EL (cell line): ENCODE data around the gene LDAH.

ENCODE experiments used
- DNase-seq: peaks from one replicate; pipeline ENCODE4 v3.0.0-alpha.2; 2016

Gene LDAH

DNA sequence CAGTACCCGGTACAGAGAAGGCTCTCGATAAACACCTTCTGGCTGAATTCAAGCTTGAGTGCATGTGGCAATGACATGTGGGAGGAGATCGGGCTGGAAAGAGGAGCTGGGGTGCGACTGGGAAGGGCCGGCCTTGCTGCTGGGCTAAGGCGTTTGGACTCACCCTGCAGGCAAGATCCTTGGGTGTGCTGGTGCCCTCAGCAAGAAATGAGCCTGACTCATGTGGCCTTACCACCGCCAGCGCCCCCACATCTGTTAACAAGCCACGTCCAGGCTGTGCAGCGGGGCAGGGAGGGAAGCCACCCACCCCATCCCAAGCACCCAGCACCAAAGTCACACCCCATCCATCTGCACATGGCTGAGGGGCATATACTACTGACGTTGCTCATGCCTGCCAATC lies 173.3 kb downstream of the LDAH start:
- peak; percentile 17 for DNase-seq

DNA sequence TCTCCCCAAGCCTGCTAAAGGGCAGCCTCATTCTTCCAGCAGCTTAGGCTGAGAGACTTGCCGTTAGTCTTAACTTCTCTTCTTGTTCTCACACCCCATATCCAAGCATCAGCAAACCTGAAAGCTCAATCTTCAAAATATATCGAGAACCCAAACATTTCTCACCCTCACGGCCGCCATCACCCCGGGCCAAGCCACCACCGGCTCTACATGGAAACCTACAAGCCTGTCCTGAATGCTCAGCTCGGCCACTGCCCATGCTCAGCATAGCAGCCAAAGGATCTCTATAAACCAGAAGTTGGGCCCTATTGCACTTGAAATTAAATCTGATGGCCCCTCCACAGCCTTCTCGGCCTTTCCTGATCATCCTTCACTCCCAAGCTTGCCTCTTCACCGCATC lies 174.1 kb downstream of the LDAH start:
- DNase-seq: no peak

DNA sequence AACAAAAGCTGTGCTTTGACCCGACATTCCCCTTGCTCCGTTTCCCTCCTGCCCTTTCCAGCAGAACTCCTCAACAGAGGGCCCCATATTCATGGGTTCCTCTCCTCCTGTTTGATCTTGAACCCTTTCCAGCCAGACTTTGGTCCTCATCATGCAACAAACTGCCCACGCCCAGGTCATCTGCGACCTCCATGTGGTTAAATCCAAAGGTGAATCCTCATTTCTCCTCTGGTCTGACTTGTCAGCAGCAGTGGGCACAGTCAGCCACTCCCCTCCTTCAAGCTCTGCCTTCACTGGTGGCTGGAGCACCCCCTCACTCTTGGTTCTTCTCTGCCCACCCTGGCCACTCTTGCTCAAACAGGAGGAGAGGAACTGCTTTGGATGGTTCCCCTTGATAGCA lies 174.7 kb downstream of the LDAH start:
- DNase-seq: no peak

DNA sequence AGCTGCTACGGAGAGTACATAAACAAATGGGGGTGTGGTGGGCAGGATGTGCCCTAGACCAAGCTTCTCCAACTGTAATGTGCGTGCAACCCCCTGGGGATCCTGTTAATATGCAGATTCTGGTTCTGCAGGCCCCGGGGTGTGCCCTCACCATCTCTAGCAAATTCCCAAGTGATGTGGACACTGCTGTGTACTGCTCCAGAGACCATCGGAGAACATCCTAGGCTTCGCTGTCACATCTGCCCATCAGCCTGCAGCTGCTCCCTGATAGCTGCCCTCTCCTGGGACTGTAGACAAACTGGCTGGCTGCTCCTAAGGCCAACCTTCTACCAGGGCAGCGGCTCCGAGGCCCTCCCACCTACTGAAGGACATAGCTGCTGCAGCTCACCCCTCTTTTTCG lies 175.2 kb downstream of the LDAH start:
- DNase-seq: no peak

DNA sequence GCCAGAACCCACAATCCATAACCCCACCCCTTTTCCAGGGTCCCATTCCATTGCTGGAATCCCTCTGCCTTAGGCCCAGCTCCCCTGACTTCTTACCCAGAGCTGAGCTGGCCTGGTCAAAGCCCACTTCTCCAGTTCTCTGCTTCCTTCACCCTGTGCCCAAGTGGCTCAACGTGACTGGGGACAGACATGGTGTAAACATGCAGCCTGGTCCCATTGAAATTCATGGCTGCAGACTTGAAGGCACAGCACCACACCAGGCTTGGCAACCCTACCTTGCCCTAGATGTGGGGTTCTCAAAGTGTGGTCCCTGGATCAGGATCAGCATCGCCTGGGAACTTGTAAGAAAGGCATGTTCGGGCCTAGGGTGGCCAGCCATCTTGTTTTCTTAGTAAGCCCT lies 175.7 kb downstream of the LDAH start:
- no peak for DNase-seq

DNA sequence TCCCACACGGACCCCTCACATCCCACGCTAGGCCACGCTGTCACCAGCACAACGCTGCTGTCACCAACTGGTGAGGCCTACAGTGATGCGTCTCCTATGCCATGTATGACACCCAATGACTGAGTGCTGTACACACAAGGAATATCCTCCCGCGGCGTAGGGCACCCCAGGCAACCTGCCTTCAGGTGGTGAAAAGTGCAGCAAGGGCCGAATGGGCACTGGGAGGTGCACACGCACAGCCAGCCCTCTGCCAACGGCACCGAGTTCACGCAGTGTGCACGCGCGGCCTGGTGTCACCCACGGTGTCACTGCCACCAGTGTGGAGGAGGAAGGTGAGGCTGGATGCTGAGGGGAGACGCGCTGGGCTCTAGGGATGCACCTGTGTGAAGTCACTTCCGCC lies 176.5 kb downstream of the LDAH start:
- no peak for DNase-seq

DNA sequence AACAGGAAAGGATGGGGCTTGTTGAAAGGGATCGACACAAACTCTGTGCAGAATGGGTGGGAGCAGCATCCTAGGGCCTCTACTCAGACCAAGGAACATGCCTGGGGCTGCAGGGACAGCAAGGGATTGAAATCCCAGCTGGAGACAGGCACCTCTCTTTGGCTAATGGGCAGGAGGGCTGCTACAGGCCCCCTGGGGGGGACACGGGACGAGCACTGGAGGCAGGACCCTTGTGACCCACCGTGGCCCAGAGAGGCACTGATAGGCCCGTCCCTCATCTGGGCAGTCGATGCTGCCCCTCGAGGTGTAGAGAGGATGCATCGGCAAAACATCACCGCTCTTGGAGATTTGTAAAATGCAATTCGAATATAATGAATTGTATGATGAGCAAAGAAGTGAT lies 177.1 kb downstream of the LDAH start:
- DNase-seq: no peak

DNA sequence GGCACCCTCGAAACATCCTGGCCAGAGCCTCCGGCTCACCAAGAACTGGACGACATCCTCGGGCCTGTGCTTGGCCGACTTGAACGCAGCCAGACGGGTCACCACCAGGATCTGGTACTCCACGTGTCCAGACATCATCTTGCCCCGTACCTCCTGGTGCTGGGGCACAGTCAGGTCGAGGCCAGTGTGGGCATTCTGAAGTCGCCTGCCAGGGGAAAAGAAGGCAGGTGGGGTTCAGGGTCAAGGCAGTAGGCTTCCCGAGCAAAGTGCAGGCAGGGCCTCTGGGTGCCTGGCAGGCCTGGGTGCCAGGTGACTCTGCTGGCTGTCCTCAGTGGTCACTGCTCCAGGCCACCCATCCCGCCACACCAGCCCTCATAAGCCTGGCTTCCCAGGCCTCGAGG lies 177.6 kb downstream of the LDAH start:
- DNase-seq: no peak

DNA sequence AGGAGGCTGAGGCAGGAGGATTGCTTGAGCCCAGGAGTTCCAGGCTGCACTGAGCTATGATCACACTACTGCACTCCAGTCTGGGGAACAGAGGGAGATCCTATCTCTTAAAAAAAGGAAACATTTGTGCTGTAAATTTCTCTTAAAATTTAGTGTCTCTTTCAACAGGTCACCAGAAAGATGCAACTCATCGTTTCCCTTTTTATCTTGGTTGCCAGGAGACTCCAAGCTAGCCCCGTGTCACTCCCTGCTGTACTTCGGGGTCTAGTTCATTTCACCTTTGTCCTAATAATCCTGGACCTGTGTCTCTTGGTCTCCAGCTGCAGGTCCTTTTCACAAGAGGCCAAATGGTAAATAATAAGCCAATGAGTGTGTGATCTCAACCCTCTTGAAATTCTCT lies 179.1 kb downstream of the LDAH start:
- no peak for DNase-seq

DNA sequence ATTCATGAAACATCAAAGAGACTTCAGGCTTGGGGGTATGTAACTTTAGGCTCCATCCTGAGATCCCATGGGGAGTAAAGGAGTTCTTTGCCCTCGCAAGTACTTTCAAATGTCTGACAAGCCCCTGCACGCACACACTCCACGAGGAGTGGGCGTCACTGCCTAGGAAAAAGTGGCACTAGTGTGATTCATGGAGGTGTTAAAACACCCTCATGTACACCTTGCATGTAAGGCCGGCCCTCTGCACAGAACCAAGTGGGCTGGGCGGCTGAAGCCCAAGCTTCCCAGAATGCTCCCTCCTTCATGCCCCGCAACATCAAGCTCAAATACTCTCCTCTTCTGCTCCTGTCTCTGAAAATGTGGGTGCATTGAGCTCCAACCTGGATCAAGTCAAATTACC lies 179.8 kb downstream of the LDAH start:
- no peak for DNase-seq

DNA sequence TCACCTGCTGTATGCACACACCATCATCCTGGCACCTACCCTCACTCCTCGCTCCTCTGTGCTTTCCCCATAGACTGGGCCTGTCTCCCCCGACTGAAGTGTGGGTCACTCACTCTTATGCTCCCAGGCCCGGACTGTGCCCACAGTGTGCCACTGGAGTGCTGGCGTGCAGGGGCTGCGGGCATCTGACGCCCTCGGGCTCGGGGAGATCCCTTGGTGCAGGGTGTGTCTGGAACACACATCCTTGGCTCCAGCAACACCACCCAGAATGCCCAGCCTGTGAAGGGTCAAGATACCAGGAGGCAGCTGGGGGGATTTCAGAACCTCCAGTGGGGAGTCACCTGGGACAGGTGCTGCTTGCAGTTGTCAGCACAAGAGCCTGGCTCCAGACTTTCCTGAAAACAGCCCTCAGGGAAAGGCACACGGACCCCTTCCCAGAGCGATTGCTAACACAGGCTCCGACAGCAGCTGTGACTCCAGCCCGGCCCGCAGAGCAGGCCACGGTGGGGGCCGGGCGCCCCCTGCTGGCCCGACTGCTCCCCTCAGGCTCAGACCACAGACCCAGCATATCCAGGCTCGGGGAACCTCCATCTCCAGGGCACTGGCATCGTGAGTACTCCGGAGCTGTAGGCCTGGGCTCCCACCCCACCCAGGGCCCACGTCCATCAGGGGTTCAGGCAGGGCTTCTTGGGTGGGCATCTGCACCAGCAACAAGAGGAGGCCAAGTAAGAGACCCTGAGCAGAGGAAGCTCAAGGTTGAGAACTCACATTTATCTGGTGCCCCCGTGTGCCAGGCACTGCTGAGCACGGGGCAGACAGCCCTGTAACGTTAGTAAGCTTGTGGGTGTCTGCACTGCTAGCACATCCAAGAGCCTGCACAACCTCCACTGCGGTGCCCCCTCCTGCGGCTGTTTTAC lies 180.6 kb downstream of the LDAH start:
- DNase-seq: peak; percentile 65

DNA sequence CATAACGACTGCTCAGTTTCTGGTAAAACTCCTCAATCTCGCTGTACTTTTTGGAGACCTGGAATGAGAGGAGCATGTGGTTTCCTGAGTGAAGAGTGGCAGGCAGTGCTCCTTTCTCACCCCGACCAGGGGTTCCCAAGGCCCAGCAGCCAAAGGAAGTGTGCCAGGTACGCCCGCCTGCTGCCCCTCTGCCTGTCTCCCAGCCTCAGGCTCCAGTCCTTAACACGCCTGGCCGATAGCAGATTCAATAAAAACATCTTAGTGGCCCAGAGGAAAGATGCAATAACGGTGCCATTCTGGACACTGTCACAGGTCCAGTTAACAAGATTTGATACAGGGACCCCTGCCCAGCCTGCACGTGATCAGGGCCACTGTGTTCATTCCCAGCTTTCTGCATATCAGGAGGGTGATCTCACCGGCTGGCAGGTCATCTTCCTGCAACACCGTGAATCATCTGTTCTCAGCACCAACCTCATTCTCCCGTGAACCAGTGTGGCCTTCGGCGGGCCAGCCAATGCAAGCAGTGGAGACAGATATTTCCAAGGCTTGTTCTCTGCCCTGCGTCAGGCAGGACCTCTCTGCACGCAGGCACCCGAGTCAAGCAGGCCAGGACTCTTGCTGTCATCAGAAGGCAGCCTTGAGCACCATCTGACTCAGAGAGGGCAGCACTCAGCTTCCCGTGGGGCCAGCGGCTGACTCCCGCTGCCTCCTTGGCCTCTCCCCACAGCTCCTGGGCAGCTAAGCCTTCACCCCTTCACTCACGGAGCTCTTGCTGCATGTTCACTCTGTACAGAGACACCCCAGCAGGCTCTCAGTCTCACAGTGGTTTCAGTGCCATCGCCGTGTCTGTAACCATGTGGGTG lies 181.5 kb downstream of the LDAH start:
- DNase-seq: peak; percentile 39

DNA sequence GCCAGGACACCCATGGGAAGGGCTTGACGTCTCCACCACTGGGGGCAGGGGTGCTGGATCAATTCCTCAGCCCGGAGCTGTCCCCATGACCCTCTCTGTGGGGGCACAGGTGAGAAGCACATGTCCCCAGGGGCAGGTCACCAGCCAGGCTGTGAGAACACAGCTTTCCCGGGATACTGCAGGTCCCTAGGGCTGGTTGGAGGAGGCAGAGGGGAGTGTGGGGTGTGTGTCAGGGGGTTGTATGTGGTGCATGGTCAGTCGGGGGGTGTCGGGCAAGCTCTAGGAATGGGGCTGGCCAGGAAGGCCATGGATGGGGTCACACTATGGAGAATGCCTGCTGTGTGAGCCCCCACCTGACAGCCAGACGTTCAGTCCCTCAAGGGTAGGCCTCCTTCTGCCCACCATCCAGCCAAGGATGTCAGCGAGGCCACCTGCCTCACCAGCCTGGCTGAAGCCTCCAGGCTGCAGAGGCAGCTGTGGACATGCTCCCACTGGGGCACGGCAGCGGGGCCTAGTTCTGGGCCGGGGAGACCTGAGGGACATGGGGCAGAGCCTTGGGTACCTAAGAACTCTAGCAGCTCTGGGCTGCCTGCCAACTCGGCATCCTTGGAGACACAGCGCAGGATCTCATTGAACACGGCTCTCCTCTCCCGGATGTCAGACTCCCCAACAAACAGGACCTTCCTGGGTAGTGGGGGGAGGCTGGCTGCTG lies 182.3 kb downstream of the LDAH start:
- DNase-seq: no peak

DNA sequence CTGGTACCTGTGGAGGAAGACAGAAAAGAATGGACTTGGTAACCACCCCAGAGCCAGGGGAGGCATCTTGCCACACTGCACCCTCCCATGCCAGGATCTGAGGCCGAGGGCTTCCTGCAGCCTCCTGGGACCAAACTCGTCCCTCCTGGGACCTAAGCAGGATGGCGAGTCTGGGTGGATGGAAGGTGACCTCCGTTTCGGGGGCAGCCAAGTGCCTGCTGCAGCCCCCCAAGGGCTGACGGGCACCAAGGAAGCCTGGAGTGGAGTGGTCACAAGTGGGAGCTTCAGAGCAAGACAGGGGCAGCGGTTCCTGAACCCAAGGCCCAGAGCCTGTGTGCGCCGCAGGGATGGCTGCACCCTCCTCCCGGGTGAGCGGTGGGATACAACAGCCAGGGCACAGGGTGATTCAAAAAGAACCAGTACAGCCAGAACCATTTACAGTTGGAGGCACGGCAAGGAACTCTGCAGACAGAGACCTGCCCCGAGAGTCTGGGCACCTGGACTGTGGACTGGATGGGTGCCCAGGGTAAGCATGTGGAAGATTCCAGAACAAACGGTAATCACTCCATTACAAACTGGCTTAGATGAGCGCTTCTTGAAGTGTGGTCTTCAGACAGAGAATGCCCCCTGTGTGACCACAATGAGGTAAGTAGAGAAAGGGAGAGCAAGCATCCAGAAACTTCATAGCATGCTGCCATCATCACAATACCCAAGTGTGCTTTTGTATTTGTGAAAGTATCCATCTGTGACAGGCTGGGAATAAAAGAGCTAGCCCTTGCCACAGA lies 184.1 kb downstream of the LDAH start:
- DNase-seq: no peak

DNA sequence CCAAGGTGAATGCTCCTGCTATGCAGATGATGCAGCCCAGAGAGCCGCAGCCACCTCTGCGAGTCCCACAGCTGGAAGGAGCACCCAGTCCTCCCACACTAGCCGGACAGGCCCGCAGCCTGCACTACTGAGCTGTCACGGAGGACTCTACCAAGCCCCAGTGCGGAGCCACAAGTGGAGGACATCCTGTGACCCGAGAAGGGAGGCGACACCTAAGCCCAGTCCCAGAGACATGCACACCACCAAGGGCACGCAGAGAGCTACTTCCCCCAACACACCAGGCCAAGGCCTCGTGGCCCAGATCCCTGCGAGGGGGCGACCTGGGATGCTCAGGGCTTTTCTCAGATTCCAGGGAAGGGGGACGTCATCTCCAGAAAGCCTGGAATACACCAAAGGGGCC lies 184.9 kb downstream of the LDAH start:
- DNase-seq: no peak

DNA sequence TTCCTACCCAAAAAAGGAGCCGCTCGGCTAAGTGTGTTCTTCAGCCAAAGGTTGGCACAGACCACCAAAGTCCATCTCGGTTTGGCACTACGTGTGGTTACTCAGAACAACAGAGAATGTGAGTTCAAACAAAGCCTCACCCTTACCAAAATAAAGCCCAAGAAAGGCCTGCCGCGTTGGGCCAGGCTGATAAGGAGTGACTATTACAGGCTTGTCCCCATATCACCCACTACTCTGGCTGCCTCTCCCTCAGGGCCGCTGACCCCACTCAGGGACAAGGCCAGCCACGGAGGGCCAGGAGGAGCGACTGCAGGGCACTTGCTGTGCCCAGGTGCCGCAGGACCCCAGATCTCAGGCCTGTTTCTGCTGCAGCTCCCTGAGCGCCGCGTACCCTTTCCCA lies 185.8 kb downstream of the LDAH start:
- no peak for DNase-seq

DNA sequence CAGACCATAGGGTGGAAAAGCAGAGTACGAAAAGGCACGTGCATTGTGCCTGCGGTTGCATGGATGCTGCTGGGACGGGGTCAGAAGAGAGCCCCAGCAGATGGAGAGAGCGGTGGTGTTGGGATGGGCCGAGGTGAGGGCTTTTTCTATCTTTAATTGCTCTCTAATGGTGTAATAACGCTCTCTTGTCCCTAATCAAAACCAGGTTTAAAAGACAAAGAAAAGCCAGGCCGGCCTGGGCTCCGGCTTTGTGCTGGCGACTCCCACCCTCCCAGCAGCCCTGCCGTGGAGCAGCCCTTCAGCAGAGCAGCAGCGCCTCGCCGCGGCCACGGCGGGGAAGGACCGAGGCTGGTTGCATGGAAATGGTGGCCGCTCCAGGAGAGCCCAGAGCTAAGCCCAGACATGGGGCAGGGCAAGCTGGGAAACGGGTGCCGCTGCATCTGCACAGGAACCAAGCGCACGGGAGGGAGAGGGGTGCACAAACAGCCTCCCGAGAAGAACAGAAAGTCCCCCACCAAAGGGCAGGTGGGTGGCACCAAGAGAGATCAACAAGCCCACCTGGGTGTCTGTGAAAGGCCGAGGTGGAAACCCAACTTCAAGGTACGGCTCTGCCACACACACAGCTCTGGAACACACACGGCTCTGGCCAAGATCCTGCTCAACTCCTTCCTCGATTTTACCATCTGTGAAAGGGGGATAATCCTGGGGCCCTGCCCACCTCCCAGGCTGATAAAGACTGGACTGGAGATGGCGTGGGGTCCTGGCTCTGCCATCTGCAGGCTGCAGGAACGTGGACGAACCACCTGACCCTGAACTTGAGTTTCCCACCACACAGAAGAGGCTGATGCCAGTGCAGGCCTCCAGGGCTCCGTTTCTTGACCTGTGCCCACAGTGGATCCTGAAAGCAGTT lies 187.0 kb downstream of the LDAH start:
- DNase-seq: peak; percentile 73

DNA sequence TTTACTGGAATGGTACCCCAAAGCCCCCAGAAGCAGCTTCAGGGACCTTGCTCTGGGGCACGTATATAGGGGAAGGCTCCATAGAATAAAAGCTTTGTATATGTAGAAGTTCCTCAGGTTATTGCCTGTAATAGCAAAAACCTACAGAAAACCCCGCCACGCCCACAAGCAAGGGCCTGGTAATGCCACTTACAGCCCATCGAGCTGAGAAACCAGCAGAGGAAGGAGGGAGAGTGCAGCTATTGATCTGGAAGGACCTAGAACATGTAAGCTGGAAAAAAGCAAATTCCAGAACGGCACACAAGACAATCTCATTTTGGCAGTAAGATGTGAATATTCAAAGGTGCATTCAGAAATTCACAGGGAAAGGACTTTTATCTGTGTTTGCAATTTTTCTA lies 187.8 kb downstream of the LDAH start:
- DNase-seq: no peak

DNA sequence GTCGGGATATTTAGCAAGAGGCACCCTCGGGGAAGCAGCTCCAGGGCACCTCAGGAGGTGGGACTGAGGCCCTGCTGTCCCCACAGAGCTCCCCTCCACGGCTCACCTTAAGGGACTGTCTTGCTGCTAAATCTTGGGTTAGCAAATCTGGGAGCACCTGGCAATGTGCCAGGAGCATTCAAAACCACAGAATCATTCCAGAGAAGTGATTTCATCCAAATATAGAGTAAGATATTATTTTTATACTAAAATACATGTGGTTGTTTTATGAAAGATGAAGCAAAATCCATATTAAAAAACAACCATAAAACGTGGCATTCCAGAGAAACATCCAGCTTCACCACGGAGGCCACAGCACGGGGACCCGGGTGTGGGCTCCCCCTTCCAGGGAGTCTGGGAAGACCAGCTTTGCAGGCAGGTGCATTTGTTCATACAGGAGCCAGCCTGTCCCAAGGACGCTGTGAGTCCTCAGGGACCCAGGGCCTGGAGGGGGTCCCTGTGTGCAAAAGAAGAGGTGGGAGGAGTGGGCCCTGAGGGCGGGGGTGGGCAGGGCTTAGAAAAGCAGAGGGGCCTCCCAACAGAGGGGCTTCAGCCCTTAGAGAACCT lies 188.3 kb downstream of the LDAH start:
- DNase-seq: peak; percentile 65
